Lower leg skin (tissue), 3 donors: Measurements from ENCODE around the gene F2RL2.

Experiments
- CTCF ChIP-seq, 3 donors: fragments of 450-650 bp; IDR thresholded peaks; one replicate each; pipeline ENCODE4 v1.5.1; 2016; ENCODE audit warnings: antibody characterized with exemption in 3 of 3, mild to moderate bottlenecking in 3 of 3, moderate library complexity in 2 of 3
- POLR2A ChIP-seq, 2 donors: fragments of 450-650 bp; IDR thresholded peaks; one replicate each; pipeline ENCODE4 v1.6.1; 2016 to 2017; ENCODE audit warnings: antibody characterized with exemption in 2 of 2, mild to moderate bottlenecking in 1 of 2, moderate library complexity in 1 of 2

GRCh38 chr5:76642390-76643040, 19.3 kb upstream of the F2RL2 start:
- TF ChIP-seq CTCF (IDR thresholded peaks at IDR 0.05): no peak
- no peak for TF ChIP-seq POLR2A (IDR thresholded peaks at IDR 0.05)
